ENCODE measurements around the gene UST.

Gene UST

GRCh38 chr6:148791372-148791771 lies 44.5 kb downstream of the UST start:
- H2AK5ac ChIP-seq (ENCODE audit: low read length): no peak overlapping the region
- no peak overlapping the region for H3K56ac ChIP-seq (ENCODE audit: low read length)
- no peak overlapping the region for H4K5ac ChIP-seq (ENCODE audit: low read length)
- H3K9ac ChIP-seq (ENCODE audit: low read length): no peak overlapping the region
- no peaks in the 10 kb centered on the region for H3K36me3 ChIP-seq (ENCODE audit: control insufficient read depth, insufficient read depth, low read length)
- H2BK120ac ChIP-seq (ENCODE audit: low read depth, low read length): no peak overlapping the region
- no peaks in the 10 kb centered on the region for H3K4me1 ChIP-seq (ENCODE audit: control insufficient read depth, low read depth, low read length)
- H2BK15ac ChIP-seq (replicated peaks; ENCODE audit: low read depth): no peak overlapping the region
- H3K79me1 ChIP-seq (ENCODE audit: low read length): peaks cover 5% of the 10 kb centered on the region
- H2BK5ac ChIP-seq (ENCODE audit: low read length): no peak overlapping the region
- H3K79me2 ChIP-seq (ENCODE audit: control insufficient read depth, insufficient read depth, low read length): peaks cover 30% of the 10 kb centered on the region
- no peak overlapping the region for H3K4ac ChIP-seq (ENCODE audit: low read depth, low read length)
- no peak overlapping the region for H4K8ac ChIP-seq (ENCODE audit: low read depth, low read length)
- no peak overlapping the region for H3K18ac ChIP-seq (ENCODE audit: low read length)
- DNase-seq: peak; percentile 26
- H3K27me3 ChIP-seq (ENCODE audit: insufficient read depth, low read length, poor library complexity): no peaks in the 10 kb centered on the region
- no peak overlapping the region for H3K27ac ChIP-seq (ENCODE audit: low read depth, low read length)
- no CpG with 5 or more reads among the region's 3 CpGs for whole genome bisulfite sequencing (ENCODE audit: extremely low coverage, insufficient coverage, low lambda C conversion rate)
- H3K4me3 ChIP-seq (ENCODE audit: low read length): no peak overlapping the region
- H3K23ac ChIP-seq (ENCODE audit: low read length): no peak overlapping the region
- no peak overlapping the region for H3K4me2 ChIP-seq (ENCODE audit: low read length)

GRCh38 chr6:148793721-148794120 lies 46.9 kb downstream of the UST start:
- no peak for DNase-seq
- H3K23ac ChIP-seq (ENCODE audit: low read length): no peak overlapping the region
- no peak overlapping the region for H3K27ac ChIP-seq (ENCODE audit: low read depth, low read length)
- H2AK5ac ChIP-seq (ENCODE audit: low read length): no peak overlapping the region
- no peak overlapping the region for H2BK5ac ChIP-seq (ENCODE audit: low read length)
- WGBS (ENCODE audit: extremely low coverage, insufficient coverage, low lambda C conversion rate): no CpG with 5 or more reads among the region's 2 CpGs
- H4K5ac ChIP-seq (ENCODE audit: low read length): no peak overlapping the region
- H3K4me1 ChIP-seq (ENCODE audit: control insufficient read depth, low read depth, low read length): no peaks in the 10 kb centered on the region
- H3K4ac ChIP-seq (ENCODE audit: low read depth, low read length): no peak overlapping the region
- H2BK120ac ChIP-seq (ENCODE audit: low read depth, low read length): no peak overlapping the region
- no peaks in the 10 kb centered on the region for H3K27me3 ChIP-seq (ENCODE audit: insufficient read depth, low read length, poor library complexity)
- H3K56ac ChIP-seq (ENCODE audit: low read length): no peak overlapping the region
- H3K4me3 ChIP-seq (ENCODE audit: low read length): no peak overlapping the region
- no peak overlapping the region for H3K4me2 ChIP-seq (ENCODE audit: low read length)
- H3K18ac ChIP-seq (ENCODE audit: low read length): no peak overlapping the region
- H2BK15ac ChIP-seq (replicated peaks; ENCODE audit: low read depth): no peak overlapping the region
- peaks cover 12% of the 10 kb centered on the region for H3K79me1 ChIP-seq (ENCODE audit: low read length)
- H3K36me3 ChIP-seq (ENCODE audit: control insufficient read depth, insufficient read depth, low read length): no peaks in the 10 kb centered on the region
- no peak overlapping the region for H4K8ac ChIP-seq (ENCODE audit: low read depth, low read length)
- no peak overlapping the region for H3K9ac ChIP-seq (ENCODE audit: low read length)
- peaks cover 39% of the 10 kb centered on the region for H3K79me2 ChIP-seq (ENCODE audit: control insufficient read depth, insufficient read depth, low read length)

GRCh38 chr6:148794797-148795196 lies 48.0 kb downstream of the UST start:
- H3K27me3 ChIP-seq (ENCODE audit: insufficient read depth, low read length, poor library complexity): no peaks in the 10 kb centered on the region
- no peak overlapping the region for H3K23ac ChIP-seq (ENCODE audit: low read length)
- DNase-seq: no peak
- no peak overlapping the region for H2BK5ac ChIP-seq (ENCODE audit: low read length)
- no peak overlapping the region for H3K4ac ChIP-seq (ENCODE audit: low read depth, low read length)
- no peak overlapping the region for H3K4me3 ChIP-seq (ENCODE audit: low read length)
- H3K56ac ChIP-seq (ENCODE audit: low read length): no peak overlapping the region
- H4K5ac ChIP-seq (ENCODE audit: low read length): no peak overlapping the region
- H2BK120ac ChIP-seq (ENCODE audit: low read depth, low read length): no peak overlapping the region
- H3K4me1 ChIP-seq (ENCODE audit: control insufficient read depth, low read depth, low read length): no peaks in the 10 kb centered on the region
- H3K27ac ChIP-seq (ENCODE audit: low read depth, low read length): no peak overlapping the region
- H3K9ac ChIP-seq (ENCODE audit: low read length): no peak overlapping the region
- no peak overlapping the region for H2AK5ac ChIP-seq (ENCODE audit: low read length)
- peaks cover 38% of the 10 kb centered on the region for H3K79me2 ChIP-seq (ENCODE audit: control insufficient read depth, insufficient read depth, low read length)
- H3K18ac ChIP-seq (ENCODE audit: low read length): no peak overlapping the region
- no peak overlapping the region for H3K4me2 ChIP-seq (ENCODE audit: low read length)
- no peak overlapping the region for H4K8ac ChIP-seq (ENCODE audit: low read depth, low read length)
- no CpG with 5 or more reads among the region's 4 CpGs for WGBS (ENCODE audit: extremely low coverage, insufficient coverage, low lambda C conversion rate)
- no peaks in the 10 kb centered on the region for H3K36me3 ChIP-seq (ENCODE audit: control insufficient read depth, insufficient read depth, low read length)
- H3K79me1 ChIP-seq (ENCODE audit: low read length): peaks cover 12% of the 10 kb centered on the region
- no peak overlapping the region for H2BK15ac ChIP-seq (replicated peaks; ENCODE audit: low read depth)

GRCh38 chr6:148795563-148795962 lies 48.7 kb downstream of the UST start:
- Histone ChIP-seq H2BK5ac (ENCODE audit: low read length) (no peak overlapping the region), H4K8ac (ENCODE audit: low read depth, low read length) (no peak overlapping the region), H3K36me3 (ENCODE audit: control insufficient read depth, insufficient read depth, low read length) (no peaks in the 10 kb centered on the region), H3K79me1 (ENCODE audit: low read length) (peaks cover 8% of the 10 kb centered on the region), H3K18ac (ENCODE audit: low read length) (no peak overlapping the region), H3K4me3 (ENCODE audit: low read length) (no peak overlapping the region), H3K4ac (ENCODE audit: low read depth, low read length) (no peak overlapping the region), H2BK15ac (replicated peaks; ENCODE audit: low read depth) (no peak overlapping the region), H3K27me3 (ENCODE audit: insufficient read depth, low read length, poor library complexity) (no peaks in the 10 kb centered on the region), H3K9ac (ENCODE audit: low read length) (no peak overlapping the region), H2AK5ac (ENCODE audit: low read length) (no peak overlapping the region), H3K4me2 (ENCODE audit: low read length) (no peak overlapping the region), H3K56ac (ENCODE audit: low read length) (no peak overlapping the region), H2BK120ac (ENCODE audit: low read depth, low read length) (no peak overlapping the region), H3K79me2 (ENCODE audit: control insufficient read depth, insufficient read depth, low read length) (peaks cover 32% of the 10 kb centered on the region), H4K5ac (ENCODE audit: low read length) (no peak overlapping the region), H3K27ac (ENCODE audit: low read depth, low read length) (no peak overlapping the region), H3K4me1 (ENCODE audit: control insufficient read depth, low read depth, low read length) (no peaks in the 10 kb centered on the region), H3K23ac (ENCODE audit: low read length) (no peak overlapping the region)
- no peak for DNase-seq
- no CpG with 5 or more reads among the region's 6 CpGs for WGBS (ENCODE audit: extremely low coverage, insufficient coverage, low lambda C conversion rate)

- Histone ChIP-seq H3K23ac (ENCODE audit: low read length) (no peak overlapping the region), H3K18ac (ENCODE audit: low read length) (no peak overlapping the region), H4K8ac (ENCODE audit: low read depth, low read length) (no peak overlapping the region), H3K79me2 (ENCODE audit: control insufficient read depth, insufficient read depth, low read length) (peaks cover 30% of the 10 kb centered on the region), H2AK5ac (ENCODE audit: low read length) (no peak overlapping the region), H2BK15ac (replicated peaks; ENCODE audit: low read depth) (no peak overlapping the region), H3K56ac (ENCODE audit: low read length) (no peak overlapping the region), H2BK120ac (ENCODE audit: low read depth, low read length) (no peak overlapping the region), H3K4me2 (ENCODE audit: low read length) (no peak overlapping the region), H3K4me3 (ENCODE audit: low read length) (no peak overlapping the region), H3K79me1 (ENCODE audit: low read length) (peaks cover 15% of the 10 kb centered on the region), H3K27ac (ENCODE audit: low read depth, low read length) (no peak overlapping the region), H2BK5ac (ENCODE audit: low read length) (no peak overlapping the region), H3K36me3 (ENCODE audit: control insufficient read depth, insufficient read depth, low read length) (no peaks in the 10 kb centered on the region), H4K5ac (ENCODE audit: low read length) (no peak overlapping the region), H3K4me1 (ENCODE audit: control insufficient read depth, low read depth, low read length) (peaks cover 3% of the 10 kb centered on the region), H3K27me3 (ENCODE audit: insufficient read depth, low read length, poor library complexity) (no peaks in the 10 kb centered on the region), H3K4ac (ENCODE audit: low read depth, low read length) (no peak overlapping the region), H3K9ac (ENCODE audit: low read length) (no peak overlapping the region)
- DNase-seq: no peak
- WGBS (ENCODE audit: extremely low coverage, insufficient coverage, low lambda C conversion rate): no CpG with 5 or more reads among the region's 3 CpGs
Measured at GRCh38 chr6:148799647-148800046, 52.8 kb downstream of the UST start.

GRCh38 chr6:148800536-148800935 lies 53.7 kb downstream of the UST start:
- Histone ChIP-seq H4K5ac (ENCODE audit: low read length) (no peak overlapping the region), H2AK5ac (ENCODE audit: low read length) (no peak overlapping the region), H3K36me3 (ENCODE audit: control insufficient read depth, insufficient read depth, low read length) (no peaks in the 10 kb centered on the region), H3K23ac (ENCODE audit: low read length) (no peak overlapping the region), H3K27ac (ENCODE audit: low read depth, low read length) (no peak overlapping the region), H3K27me3 (ENCODE audit: insufficient read depth, low read length, poor library complexity) (no peaks in the 10 kb centered on the region), H2BK120ac (ENCODE audit: low read depth, low read length) (no peak overlapping the region), H3K56ac (ENCODE audit: low read length) (no peak overlapping the region), H3K4me2 (ENCODE audit: low read length) (no peak overlapping the region), H3K4me1 (ENCODE audit: control insufficient read depth, low read depth, low read length) (peaks cover 3% of the 10 kb centered on the region), H3K4ac (ENCODE audit: low read depth, low read length) (no peak overlapping the region), H3K79me2 (ENCODE audit: control insufficient read depth, insufficient read depth, low read length) (peaks cover 26% of the 10 kb centered on the region), H2BK5ac (ENCODE audit: low read length) (no peak overlapping the region), H3K18ac (ENCODE audit: low read length) (no peak overlapping the region), H3K79me1 (ENCODE audit: low read length) (peaks cover 15% of the 10 kb centered on the region), H4K8ac (ENCODE audit: low read depth, low read length) (no peak overlapping the region), H3K9ac (ENCODE audit: low read length) (no peak overlapping the region), H2BK15ac (replicated peaks; ENCODE audit: low read depth) (no peak overlapping the region), H3K4me3 (ENCODE audit: low read length) (no peak overlapping the region)
- no CpG with 5 or more reads among the region's 3 CpGs for WGBS (ENCODE audit: extremely low coverage, insufficient coverage, low lambda C conversion rate)
- no peak for DNase-seq

All from mesendoderm (in vitro differentiated cells).